Measurements from ENCODE around the gene IRX5. TPM values are rescaled to one million over a fixed set of nuclear protein-coding genes. Genes with fewer than 3 reads are reported as not detected.

IRX5 gene
- total RNA-seq: 0.99 and 1.9 TPM in 2 replicates

GRCh38 chr16:54930005-54930868 lies at the start of gene IRX5:
Gene IRX5 (plus strand): TSS chr16:54930865. CDS start chr16:54931199, 334 bp downstream.
- DNase-seq (ENCODE audit: low read depth, low spot score): peak; percentile 85

- no peak for DNase-seq (ENCODE audit: low read depth, low spot score)
Measured at GRCh38 chr16:54882556-54882955, 48.1 kb upstream of the IRX5 start.

- DNase-seq (ENCODE audit: low read depth, low spot score): no peak
Measured at GRCh38 chr16:54883358-54883757, 47.3 kb upstream of the IRX5 start.

- DNase-seq (ENCODE audit: low read depth, low spot score): no peak
Measured at GRCh38 chr16:54886078-54886477, 44.6 kb upstream of the IRX5 start.

- no peak for DNase-seq (ENCODE audit: low read depth, low spot score)
Measured at GRCh38 chr16:54890381-54890780, 40.3 kb upstream of the IRX5 start.

GRCh38 chr16:54891346-54891745 lies 39.3 kb upstream of the IRX5 start:
- no peak for DNase-seq (ENCODE audit: low read depth, low spot score)

GRCh38 chr16:54892981-54893380 lies 37.7 kb upstream of the IRX5 start:
- no peak for DNase-seq (ENCODE audit: low read depth, low spot score)

GRCh38 chr16:54897930-54898329 lies 32.7 kb upstream of the IRX5 start:
- no peak for DNase-seq (ENCODE audit: low read depth, low spot score)

GRCh38 chr16:54901606-54902005 lies 29.1 kb upstream of the IRX5 start:
- DNase-seq (ENCODE audit: low read depth, low spot score): no peak

GRCh38 chr16:54903047-54903446 lies 27.6 kb upstream of the IRX5 start:
- DNase-seq (ENCODE audit: low read depth, low spot score): no peak

GRCh38 chr16:54911079-54911478 lies 19.6 kb upstream of the IRX5 start:
- DNase-seq (ENCODE audit: low read depth, low spot score): no peak

- DNase-seq (ENCODE audit: low read depth, low spot score): no peak
Measured at GRCh38 chr16:54912720-54913119, 17.9 kb upstream of the IRX5 start.

- no peak for DNase-seq (ENCODE audit: low read depth, low spot score)
Measured at GRCh38 chr16:54921206-54921824, 9.3 kb upstream of the IRX5 start.

GRCh38 chr16:54923055-54923473 lies 7.6 kb upstream of the IRX5 start:
- DNase-seq (ENCODE audit: low read depth, low spot score): no peak

- DNase-seq (ENCODE audit: low read depth, low spot score): no peak
Measured at GRCh38 chr16:54923988-54924387, 6.7 kb upstream of the IRX5 start.

GRCh38 chr16:54926166-54926838 lies 4.4 kb upstream of the IRX5 start:
- DNase-seq (ENCODE audit: low read depth, low spot score): no peak

GRCh38 chr16:54927125-54928015 lies 3.3 kb upstream of the IRX5 start:
- no peak for DNase-seq (ENCODE audit: low read depth, low spot score)

- DNase-seq (ENCODE audit: low read depth, low spot score): no peak
Measured at GRCh38 chr16:54928016-54928356, 2.7 kb upstream of the IRX5 start.

- DNase-seq (ENCODE audit: low read depth, low spot score): no peak
Measured at GRCh38 chr16:54928411-54929089, 2.1 kb upstream of the IRX5 start.

- peak; percentile 97 for DNase-seq (ENCODE audit: low read depth, low spot score)
Measured at GRCh38 chr16:54929090-54930004, 1.3 kb upstream of the IRX5 start.

All from pulmonary artery endothelial cell (primary cell).